ENCODE measurements around the gene PCDHB9. TPM values are rescaled to one million over a fixed set of nuclear protein-coding genes. Genes with fewer than 3 reads are reported as not detected.
"Not testable (repeated sequence)": the region's sequence is repeated elsewhere in the genome, so short reads cannot be mapped to it uniquely, and the experiment has no call there.

PCDHB9 gene
- total and polyA plus RNA-seq, 11 donors, result 0.30 to 1.6 (median 0.91) TPM

- peaks cover 0 to 72% (median 24%) of the 10 kb centered on the region in 9 donors for H3K27me3 ChIP-seq
- peaks cover 0 to 78% (median 29%) of the 10 kb centered on the region in 12 donors for H3K9me3 ChIP-seq
- H3K36me3 ChIP-seq, result peaks cover 0 to 4% (median 0%) of the 10 kb centered on the region in 9 donors
- TF ChIP-seq POLR2A (IDR thresholded peaks at IDR 0.05) (no peak), CTCF (IDR thresholded peaks at IDR 0.05) (no peak)
- no peaks in the 10 kb centered on the region for H3K4me1 ChIP-seq
- intact Hi-C loops (cut with DNase I), result loop anchor here in 2 of 10 donors (5.0 to 10.0 kb wide), 2 partner anchors 382 to 384 kb away; no protein-coding TSS in a partner anchor
- ATAC-seq, result no peak
- H3K4me3 ChIP-seq, result no peak overlapping the region
- DNase-seq, result no peak
- WGBS, 4 donors, result 46 to 64% (median 49%) methylated on average over 1 of the region's 1 CpG
- no peak overlapping the region for H3K27ac ChIP-seq
These were observed 6.6 kb upstream of the PCDHB9 start for GRCh38 chr5:141180313-141180712.

- DNase-seq (peak in 2 of 5 donors; percentile 41 to 55), ATAC-seq (peak in 3 of 4 donors; percentile 33 to 70 (median 37))
- H3K27me3 ChIP-seq, result peaks cover 0 to 67% (median 13%) of the 10 kb centered on the region in 9 donors
- TF ChIP-seq POLR2A (IDR thresholded peaks at IDR 0.05), result no peak
- peak in 9 of 12 donors; percentile 9 to 56 (median 45) for TF ChIP-seq CTCF (IDR thresholded peaks at IDR 0.05)
- H3K4me3 ChIP-seq, result peak within 1 kb of the TSS in 10 of 12 donors; percentile 30 to 62 (median 48)
- peaks cover 0 to 8% (median 0%) of the 10 kb centered on the region in 9 donors for H3K36me3 ChIP-seq
- no peaks in the 10 kb centered on the region for H3K4me1 ChIP-seq
- WGBS, 4 donors, result 7 to 17% (median 13%) methylated on average over 13 of the region's 13 CpGs
- intact Hi-C loops (cut with DNase I), result loop anchor here in 2 of 10 donors (5.0 to 10.0 kb wide), 2 partner anchors 380 to 383 kb away; no protein-coding TSS in a partner anchor
- peaks cover 0 to 78% (median 30%) of the 10 kb centered on the region in 12 donors for H3K9me3 ChIP-seq
- peak within 1 kb of the TSS in 8 of 12 donors; percentile 2 to 72 (median 27) for H3K27ac ChIP-seq
These were observed 4.7 kb upstream of the PCDHB9 start, which contains the start of gene PCDHB16 for GRCh38 chr5:141182248-141182647. Gene PCDHB16 (plus strand): TSS chr5:141182387. CDS start chr5:141182560, 173 bp downstream.

- H3K36me3 ChIP-seq, H3K27ac ChIP-seq, ATAC-seq, H3K4me3 ChIP-seq, H3K4me1 ChIP-seq, DNase-seq: not testable (repeated sequence)
- H3K27me3 ChIP-seq, result peaks cover 0 to 61% (median 6%) of the 10 kb centered on the region in 9 donors
- intact Hi-C loops (cut with DNase I), result loop anchor here in 2 of 10 donors (5.0 to 10.0 kb wide), 2 partner anchors 378 to 381 kb away; no protein-coding TSS in a partner anchor
- peaks cover 0 to 80% (median 28%) of the 10 kb centered on the region in 12 donors for H3K9me3 ChIP-seq
- 30 to 50% (median 35%) methylated on average over 9 to 59 of the region's 69 CpGs for WGBS, 4 donors
These were observed 2.7 kb upstream of the PCDHB9 start for GRCh38 chr5:141184117-141184855.

GRCh38 chr5:141188682-141189081 lies 1.7 kb downstream of the PCDHB9 start:
- ATAC-seq, H3K27ac ChIP-seq, H3K4me1 ChIP-seq, DNase-seq, H3K36me3 ChIP-seq, H3K4me3 ChIP-seq: not testable (repeated sequence)
- Histone ChIP-seq H3K9me3 (peaks cover 0 to 96% (median 36%) of the 10 kb centered on the region in 12 donors), H3K27me3 (peaks cover 0 to 39% (median 0%) of the 10 kb centered on the region in 9 donors)
- WGBS, 4 donors, result 24 to 37% (median 29%) methylated on average over 11 to 33 of the region's 37 CpGs
- intact Hi-C loops (cut with DNase I), result loop anchor here in 1 of 10 donors (10.0 kb wide), 1 partner anchor 376 kb away; no protein-coding TSS in a partner anchor

- WGBS, 4 donors, result 26 to 50% (median 36%) methylated on average over 6 to 35 of the region's 35 CpGs
- Histone ChIP-seq H3K9me3 (peaks cover 0 to 94% (median 36%) of the 10 kb centered on the region in 12 donors), H3K27me3 (peaks cover 0 to 38% (median 0%) of the 10 kb centered on the region in 9 donors)
These were observed 2.2 kb downstream of the PCDHB9 start for GRCh38 chr5:141189131-141189530.

More at GRCh38 chr5:141189131-141189530, 2.2 kb downstream of the PCDHB9 start:
- not testable (repeated sequence) for H3K27ac ChIP-seq, ATAC-seq, H3K36me3 ChIP-seq, H3K4me3 ChIP-seq, H3K4me1 ChIP-seq, DNase-seq
- intact Hi-C loops (cut with DNase I), result loop anchor here in 1 of 10 donors (10.0 kb wide), 1 partner anchor 376 kb away; no protein-coding TSS in a partner anchor
